ENCODE data around the gene ABL2.

DNA sequence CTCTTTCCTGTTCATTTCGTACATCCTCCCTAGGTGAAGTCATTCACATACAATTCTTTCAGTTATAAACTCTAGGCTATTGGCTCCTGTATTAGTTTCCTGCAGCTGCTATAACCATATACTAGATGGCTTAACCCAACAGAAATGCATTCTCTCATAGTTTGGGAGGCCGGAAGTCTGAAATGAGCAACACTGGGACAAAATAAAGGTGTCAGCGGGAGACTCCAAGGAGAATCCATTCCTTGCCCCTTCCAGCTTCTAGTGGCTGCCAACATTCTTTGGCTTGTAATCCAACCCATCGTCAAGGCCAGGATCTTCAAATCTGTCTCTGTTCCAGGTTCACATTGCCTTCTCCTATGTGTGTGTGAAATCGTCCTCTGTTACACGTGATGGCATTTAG lies 76.3 kb downstream of the ABL2 start:
- TF ChIP-seq, protein P1, sequence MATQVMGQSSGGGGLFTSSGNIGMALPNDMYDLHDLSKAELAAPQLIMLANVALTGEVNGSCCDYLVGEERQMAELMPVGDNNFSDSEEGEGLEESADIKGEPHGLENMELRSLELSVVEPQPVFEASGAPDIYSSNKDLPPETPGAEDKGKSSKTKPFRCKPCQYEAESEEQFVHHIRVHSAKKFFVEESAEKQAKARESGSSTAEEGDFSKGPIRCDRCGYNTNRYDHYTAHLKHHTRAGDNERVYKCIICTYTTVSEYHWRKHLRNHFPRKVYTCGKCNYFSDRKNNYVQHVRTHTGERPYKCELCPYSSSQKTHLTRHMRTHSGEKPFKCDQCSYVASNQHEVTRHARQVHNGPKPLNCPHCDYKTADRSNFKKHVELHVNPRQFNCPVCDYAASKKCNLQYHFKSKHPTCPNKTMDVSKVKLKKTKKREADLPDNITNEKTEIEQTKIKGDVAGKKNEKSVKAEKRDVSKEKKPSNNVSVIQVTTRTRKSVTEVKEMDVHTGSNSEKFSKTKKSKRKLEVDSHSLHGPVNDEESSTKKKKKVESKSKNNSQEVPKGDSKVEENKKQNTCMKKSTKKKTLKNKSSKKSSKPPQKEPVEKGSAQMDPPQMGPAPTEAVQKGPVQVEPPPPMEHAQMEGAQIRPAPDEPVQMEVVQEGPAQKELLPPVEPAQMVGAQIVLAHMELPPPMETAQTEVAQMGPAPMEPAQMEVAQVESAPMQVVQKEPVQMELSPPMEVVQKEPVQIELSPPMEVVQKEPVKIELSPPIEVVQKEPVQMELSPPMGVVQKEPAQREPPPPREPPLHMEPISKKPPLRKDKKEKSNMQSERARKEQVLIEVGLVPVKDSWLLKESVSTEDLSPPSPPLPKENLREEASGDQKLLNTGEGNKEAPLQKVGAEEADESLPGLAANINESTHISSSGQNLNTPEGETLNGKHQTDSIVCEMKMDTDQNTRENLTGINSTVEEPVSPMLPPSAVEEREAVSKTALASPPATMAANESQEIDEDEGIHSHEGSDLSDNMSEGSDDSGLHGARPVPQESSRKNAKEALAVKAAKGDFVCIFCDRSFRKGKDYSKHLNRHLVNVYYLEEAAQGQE (IDR thresholded peaks at IDR 0.05; ENCODE audit: low read depth) = no peak
- no peak for TF ChIP-seq USF1 (IDR thresholded peaks at IDR 0.05)
- TF ChIP-seq TEAD4 (IDR thresholded peaks at IDR 0.05) = no peak
- TF ChIP-seq NFIC (IDR thresholded peaks at IDR 0.05) = no peak
- no peak for TF ChIP-seq EGR1 (IDR thresholded peaks at IDR 0.05)
- TF ChIP-seq MAX (IDR thresholded peaks at IDR 0.05) = no peak
- no peak for TF ChIP-seq EP300 (IDR thresholded peaks at IDR 0.05; ENCODE audit: borderline replicate concordance)
- no peak for TF ChIP-seq CEBPB (IDR thresholded peaks at IDR 0.05)
- no peak for TF ChIP-seq ZBTB7A (IDR thresholded peaks at IDR 0.05; ENCODE audit: low read depth)
